NCI-H2171 treated with DMSO at 0.1 percent for 48 hours (cell line): ENCODE results near the gene ITSN2.

Experiments used
- DNase-seq: peaks from one replicate; lab custom pipeline; 2025; lab: John Stamatoyannopoulos, UW

The ITSN2 gene

DNA sequence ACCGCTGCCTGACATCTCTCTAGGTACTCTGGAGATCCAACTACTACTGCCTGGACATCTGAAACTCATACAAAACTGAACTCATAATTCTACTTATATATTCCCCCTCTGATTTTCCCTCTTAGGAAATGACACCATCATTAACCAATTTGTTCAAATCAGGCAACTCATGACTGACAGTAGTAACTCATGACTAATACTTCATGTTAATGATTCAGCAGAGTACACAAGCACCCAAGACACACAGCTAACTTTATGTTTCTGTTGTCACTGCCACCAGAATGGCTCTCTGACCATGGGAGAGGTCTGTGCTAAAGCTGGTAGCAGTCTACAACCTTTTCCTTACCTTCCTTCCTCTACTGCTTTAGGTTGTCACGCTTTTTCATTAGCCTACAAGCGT is 91.1 kb downstream of the ITSN2 start:
- no peak for DNase-seq

DNA sequence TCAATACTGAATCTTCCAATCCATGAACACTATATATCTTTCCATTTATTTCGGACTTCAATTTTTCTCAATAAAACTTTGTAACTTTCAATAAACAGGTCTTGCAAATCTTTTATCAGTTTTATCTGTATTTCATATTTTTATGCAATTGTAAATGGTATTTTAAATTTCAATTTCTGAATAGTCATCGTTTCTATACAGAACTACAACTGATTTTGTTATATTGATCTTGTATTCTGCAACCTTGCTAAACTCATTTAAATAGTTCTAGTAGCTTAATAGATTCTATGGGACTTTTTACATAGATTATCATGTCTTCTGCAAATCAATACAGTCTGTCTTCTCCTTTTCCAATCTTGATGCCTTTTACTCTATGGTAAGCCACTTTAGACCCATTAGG is 95.1 kb downstream of the ITSN2 start:
- DNase-seq: no peak

GRCh38 chr2:24262421-24262970 is 97.8 kb downstream of the ITSN2 start:
- no peak for DNase-seq

DNA sequence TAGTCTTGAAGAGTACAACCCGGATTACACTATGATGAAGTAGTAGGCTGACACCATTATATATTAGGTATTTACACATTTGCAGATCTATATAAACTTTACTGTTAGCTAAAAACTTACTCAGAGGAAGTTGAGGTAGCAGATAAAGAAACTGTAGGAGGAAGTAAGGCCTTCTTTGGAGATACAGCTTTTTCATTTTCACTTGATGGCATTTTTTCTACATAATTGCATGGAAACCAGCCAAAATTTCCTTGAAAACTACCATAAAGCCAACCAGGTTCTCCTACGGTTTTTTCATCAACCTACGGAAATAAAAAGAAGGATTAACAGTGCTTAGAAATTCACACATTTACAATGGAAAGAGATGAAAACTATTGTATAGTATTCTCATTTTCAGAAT is 98.9 kb downstream of the ITSN2 start:
- no peak for DNase-seq

DNA sequence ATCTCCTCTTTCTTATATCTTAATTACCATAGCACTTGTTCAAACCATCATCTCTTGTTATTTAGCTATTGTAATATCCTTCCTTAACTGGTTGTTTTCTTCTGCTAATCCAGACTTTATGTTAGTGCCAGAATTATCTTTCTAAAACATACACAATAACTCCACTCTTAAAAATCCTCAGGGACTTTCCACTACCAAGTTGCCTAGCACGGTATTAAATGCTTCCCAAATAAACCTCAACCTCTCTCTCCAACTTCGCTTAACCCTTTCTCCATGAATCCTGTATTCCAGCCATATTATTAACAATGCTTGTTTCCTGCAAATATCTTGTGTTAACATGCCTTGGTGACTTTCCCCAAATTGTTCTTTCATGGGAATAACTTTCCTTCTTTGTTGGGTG is 101.0 kb downstream of the ITSN2 start:
- no peak for DNase-seq

GRCh38 chr2:24258718-24259117 is 101.6 kb downstream of the ITSN2 start:
- DNase-seq: no peak

GRCh38 chr2:24253303-24253919 is 106.9 kb downstream of the ITSN2 start:
- DNase-seq: no peak

DNA sequence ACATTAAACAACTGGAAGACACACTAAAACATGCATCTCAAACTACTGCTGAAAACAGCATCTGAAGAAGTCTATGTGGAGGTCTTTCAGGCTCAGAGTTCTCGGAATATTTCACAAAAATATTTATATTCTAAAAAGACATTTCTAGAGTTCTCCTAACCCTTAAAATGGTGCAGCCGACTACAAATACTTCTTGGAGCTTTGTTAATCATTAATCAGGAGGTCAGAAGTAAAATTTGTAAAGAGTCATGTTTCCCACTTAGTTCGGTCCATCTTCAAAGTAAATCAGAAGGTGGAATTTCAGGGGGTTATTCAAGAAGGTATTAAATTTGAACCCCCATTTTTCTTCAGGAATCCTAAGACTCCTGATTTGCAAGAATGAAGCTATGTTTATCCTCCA is 112.7 kb downstream of the ITSN2 start:
- DNase-seq: no peak

DNA sequence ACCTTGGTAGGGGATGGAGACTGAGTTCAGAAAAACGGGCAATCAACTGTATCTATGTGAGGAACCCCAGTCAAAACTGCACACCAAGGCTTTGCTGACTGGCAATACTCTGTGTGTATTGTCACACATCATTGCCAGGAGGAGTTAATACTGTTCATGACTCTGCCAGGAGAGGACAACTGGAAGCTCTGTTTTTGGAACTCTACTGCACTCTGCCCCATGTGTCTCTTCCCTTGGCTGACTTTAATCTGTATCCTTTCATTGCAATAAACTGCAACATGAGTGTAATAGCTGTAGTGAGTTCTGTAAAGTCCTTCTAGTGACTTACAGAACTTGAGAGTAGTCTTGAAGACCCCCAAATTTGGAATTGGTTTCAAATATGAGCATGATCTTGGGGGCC is 113.2 kb downstream of the ITSN2 start:
- DNase-seq: no peak

DNA sequence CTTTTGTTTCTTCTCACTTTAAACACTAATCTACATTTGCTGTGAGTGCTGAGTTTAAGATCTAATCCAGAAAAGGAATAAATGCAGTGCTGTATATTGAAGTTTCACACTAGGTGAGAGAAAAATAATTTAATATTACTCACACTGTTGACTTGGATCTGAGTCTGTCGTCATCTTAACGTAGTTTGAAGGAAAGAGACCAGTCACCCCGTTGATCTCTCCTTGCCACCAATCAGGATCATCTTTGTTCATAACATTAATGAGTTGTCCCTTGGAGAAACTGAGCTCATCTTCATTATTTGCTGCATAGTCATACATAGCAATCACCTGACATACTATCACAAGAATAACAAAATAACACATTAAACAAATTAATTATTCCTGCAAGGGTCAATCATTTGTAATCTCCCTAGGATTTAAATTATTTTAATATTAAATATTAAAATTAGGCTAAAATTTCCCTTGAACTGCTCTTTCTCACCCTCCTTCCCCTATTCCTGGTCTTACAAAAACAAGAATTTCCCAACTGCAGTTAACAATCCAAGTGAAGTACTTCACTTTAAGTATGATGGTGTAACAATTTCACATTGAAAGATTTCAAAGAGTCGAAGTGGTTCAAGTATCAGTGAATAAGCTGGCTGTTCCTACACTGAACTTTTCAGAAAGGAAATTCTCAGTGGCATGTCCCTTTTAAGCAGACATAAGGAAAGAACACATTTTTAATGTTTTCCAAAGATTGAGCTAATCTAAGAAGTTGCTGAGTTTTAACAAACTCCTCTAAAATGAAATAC is 114.2 kb downstream of the ITSN2 start:
- no peak for DNase-seq

GRCh38 chr2:24241528-24241927 is 118.8 kb downstream of the ITSN2 start:
- no peak for DNase-seq

DNA sequence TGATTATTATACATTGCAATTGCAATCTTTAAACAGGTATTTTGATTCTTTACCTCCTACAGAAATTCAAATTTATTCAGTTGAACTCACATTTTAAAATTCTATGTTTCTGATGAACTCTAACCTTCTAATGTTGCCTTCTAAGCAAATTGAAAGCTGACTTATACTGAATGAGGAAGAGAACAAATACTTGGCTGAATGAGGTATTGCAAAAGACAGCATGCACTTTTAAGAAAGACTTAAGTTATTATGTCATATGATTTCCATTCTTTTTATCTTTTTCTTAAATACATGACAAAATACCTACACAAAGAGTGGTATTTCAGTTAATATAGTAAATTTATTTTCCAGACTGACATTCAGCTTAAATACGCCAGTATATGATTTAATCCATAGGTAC is 120.8 kb downstream of the ITSN2 start:
- DNase-seq: no peak

GRCh38 chr2:24238158-24238557 is 122.2 kb downstream of the ITSN2 start:
- peak; percentile 48 for DNase-seq

DNA sequence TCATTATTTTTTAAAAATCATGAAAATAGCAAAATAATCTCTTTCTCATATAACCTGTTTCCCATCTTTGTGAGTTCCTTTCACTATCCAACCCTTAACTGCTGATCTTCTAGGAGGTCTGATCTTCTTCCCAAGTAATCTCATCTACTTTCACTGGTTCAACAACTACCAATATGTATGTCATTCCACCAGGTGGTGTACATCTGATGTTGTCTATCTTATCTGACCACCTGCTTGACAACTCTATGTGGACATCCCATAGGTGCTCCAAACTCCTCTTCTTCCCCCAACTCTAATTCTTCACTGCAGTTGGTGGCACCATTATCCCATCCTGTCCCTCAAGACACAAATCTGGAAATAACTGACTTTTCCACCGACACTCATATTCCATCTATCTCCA is 123.0 kb downstream of the ITSN2 start:
- no peak for DNase-seq

DNA sequence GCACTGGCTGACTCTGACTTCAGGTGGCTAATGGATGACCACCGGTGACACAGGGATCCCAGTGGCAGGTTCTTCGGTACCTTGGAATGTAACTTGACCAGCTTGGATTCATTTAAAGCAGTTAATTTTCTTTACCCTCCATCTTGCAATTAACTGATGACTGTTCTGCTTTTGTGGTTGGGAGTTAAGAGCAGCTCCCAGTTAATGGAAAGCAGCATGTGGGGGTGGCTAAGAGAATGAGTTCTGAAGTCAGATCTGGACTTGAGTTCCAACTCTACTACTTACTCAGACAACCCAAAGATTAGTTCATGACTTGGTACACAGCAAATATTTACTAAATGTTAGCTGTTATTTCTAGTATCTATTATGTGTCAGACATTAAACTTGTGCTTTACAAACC is 127.0 kb downstream of the ITSN2 start:
- no peak for DNase-seq

DNA sequence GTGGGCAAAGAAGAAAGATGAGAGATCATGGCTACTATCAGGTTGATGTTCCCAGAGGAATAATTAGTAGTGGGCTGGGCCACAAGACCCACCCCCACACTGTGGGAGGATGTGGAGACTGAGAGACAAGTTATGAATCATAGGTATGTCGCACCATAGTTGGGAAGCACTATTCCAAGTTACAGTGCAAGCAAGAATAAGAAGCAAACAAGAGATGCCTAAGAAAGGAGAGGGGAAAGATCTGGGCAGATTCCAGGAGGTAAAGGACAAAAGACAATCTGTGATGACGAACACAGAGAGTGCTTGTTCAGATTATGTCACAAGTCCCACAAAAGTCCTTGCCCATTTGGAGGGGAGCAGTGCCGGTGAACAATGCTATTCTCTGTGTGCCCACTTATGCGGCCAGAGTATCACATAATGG is 128.9 kb downstream of the ITSN2 start:
- no peak for DNase-seq

DNA sequence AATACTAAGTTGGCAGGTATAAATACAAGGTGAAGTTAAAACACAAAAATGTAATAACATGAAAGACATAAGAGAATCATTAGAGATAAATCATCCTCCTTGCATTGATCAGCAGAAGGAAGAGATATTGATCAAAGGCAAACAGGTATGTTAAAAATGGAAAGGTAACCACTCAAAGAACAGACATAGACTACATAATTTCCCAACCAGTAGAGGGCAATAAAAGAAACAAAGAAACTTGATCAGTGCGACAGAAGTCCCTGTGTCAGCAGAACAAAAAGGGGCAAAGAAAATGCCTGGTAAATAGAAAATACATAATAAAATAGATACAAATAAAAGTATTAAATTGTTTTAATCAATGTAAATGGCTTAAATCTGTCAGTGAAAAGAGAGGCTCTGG is 131.9 kb downstream of the ITSN2 start:
- peak; percentile 79 for DNase-seq

- no peak for DNase-seq
Measured at GRCh38 chr2:24225499-24226242, 134.7 kb downstream of the ITSN2 start.

DNA sequence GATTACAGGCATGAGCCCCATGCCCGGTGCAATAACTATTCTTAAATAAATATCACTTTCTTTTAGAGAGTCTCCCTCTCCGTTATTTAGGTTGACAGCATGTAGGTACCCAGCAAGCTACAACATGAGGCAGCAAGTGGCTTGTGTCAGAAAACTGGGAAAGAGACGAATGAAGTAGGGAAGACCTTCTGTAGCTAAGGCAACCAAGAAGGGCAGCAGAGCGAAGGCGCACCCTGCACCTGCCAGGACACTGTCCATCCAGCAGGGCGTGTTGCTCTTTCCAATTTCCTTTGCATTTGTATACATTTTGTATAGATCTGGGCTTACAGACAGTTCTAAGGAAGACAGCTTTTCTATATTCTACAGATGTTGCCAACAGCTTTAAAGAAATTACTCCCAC is 137.4 kb downstream of the ITSN2 start:
- DNase-seq: no peak

DNA sequence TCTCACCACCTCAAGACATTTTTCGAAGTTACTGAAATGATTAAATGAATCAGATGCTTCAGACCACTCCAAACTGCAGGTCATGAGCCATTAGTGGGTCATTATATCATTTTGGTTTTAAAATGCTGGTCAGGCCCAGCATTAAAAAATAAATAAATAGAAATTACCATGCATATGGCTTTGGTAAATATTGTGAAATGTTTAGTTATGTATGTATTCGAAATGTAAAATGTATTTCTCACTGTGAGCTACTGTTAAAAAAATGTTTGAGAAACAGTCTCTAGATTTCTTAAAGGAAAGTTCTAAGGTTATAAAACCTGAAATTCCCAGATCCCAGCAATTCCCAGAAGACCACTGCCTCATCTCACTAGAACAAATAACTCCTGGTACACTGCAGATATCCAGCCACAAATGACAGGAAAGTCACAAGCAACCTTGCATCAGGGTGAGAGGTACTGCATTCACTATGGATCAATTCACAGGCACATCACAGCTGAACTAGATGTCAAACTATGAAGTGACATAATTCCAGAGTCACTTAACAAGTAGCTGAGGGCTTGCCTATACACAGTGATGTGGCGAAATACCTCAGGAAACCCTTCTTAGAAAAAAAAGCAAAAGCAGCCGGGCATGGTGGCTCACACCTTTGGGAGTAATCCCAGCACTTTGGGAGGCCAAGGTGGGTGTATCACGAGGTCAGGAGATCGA is 138.8 kb downstream of the ITSN2 start:
- no peak for DNase-seq

DNA sequence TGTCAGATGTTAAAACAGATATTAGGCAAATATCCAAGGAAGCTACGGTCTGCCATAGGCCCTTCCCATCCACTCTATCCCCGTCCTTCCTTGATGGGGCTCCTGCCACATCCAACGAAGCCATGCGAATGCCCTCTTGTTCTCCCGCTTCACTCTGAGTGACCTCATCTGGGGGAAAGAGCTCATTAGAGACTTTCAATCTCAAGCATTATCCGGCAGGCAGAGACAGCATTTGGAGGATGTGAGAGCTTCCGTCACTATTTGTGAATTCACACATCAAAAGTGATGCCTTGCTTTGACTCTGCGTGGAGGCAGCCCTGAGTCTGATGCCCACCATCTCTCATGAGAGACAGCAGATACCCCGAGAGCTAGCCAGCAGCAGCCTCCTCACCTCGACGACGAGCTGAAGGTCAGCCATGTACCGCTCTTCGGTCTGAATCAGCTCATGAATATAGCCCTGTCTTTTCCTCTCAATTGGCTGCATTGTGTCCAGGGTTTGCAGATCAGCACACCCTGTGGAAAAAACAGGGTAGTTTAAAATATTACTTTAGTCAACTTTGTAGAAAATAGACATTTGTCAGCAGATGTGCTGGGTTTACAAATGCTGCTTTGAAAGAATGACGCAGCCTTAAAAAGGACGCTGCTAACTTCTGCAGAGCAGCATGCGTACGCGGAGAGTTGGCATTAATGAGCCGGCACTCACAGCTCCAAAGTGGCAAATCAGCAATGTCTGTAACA is 139.6 kb downstream of the ITSN2 start:
- no peak for DNase-seq

DNA sequence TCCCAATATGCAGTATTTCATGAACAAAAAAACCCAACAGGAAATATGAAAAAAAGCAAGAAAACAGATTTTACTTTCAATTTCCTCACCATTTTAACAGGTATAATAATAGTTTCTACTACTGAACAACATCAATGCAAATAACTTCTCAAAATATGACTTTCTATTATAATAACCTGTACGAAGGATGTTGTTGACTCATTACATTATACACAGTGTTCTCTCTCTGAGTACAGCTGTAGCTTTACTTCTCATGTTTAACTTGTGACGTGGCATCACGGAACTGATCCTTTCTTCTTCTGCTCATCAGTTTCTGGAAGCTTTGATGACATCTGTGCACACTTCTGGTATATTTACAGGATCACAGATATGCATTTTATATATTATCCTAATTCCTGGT is 145.5 kb downstream of the ITSN2 start:
- DNase-seq: no peak
